Endometrial microvascular endothelial cells (primary cell): ENCODE results near the gene GOLGB1. TPM values are rescaled to one million over a fixed set of nuclear protein-coding genes. Genes with fewer than 3 reads are reported as not detected.
"Not testable (repeated sequence)": the region's sequence is repeated elsewhere in the genome, so short reads cannot be mapped to it uniquely, and the experiment has no call there.

ENCODE experiments used
- in situ Hi-C: cut with HindIII; loops from 2 replicates; pipeline ENCODE4 v1.10.0; 2017; ENCODE audit warnings: low sequenced_read_pairs, low pct_unique_long_range_greater_than_20kb; ENCODE audit errors: inconsistent ontology term
- total RNA-seq: library from RNA; depleted of rRNA; stranded (reverse); fragments of >200 nt; gene quantifications from one replicate; pipeline ENCODE4 v1.2.3, GENCODE V29; 2015; ENCODE audit errors: inconsistent ontology term

GOLGB1 gene
- total RNA-seq: 15.1 TPM

GRCh38 chr3:121749276-121750086 is at the start of gene GOLGB1:
GOLGB1 (minus strand) TSS chr3:121749741; CDS start chr3:121730971, 18,770 bp downstream.
- in situ Hi-C loops: no loop called here

GRCh38 chr3:121796970-121797369 is 47.4 kb upstream of the GOLGB1 start:
- in situ Hi-C loops: no loop called here

DNA sequence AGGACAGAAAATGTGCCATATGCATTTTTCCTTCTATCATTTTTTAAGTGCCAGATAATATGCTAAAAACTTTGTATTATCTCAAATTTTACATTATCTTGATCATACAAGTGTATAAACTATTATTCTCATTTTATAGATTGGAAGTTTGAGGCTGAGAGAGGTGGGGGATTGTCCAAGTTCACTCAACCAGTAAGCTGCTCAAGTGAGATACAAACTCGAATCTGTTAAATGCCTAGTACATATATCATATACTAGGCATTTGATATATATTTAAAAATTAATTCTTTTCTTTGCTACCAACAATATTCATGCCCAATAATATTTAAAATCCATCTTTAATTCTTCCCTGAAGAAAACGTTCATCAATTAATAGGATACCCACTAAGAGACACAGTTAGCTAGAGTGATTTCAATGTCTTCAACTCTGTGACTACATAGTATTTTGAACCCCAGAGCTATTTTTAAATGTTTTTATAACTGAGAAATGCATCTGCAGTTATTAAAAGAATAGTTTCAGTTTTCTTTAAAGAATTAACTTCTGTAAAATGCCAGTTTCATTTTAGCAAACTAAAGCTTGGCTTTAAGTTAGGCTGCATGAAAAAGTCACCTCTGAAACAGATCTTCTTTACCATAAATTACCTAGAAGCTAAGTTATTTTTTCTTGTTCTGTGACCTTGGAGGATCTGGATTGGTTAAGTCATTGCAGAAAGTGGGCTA is 44.9 kb upstream of the GOLGB1 start:
- in situ Hi-C loops: no loop called here

DNA sequence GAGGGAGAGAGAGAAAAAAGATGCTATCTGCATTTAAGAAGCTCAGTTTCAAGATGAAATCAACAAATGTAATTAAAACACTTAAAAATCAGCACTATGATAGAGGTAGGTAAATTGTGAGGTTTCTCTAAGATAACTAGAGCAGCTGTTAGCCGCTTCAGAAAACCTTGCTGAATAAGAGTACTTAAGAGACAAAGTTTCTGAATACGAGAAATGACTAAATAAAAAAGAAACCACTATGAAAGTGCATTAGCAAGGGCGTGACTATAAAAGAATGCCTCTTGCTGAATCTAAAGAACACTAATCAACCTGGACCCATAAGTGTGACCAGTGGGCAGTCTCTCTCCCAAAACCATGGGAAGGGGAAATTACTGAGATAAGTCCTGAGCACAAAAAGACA is 43.5 kb upstream of the GOLGB1 start:
- in situ Hi-C loops: no loop called here

DNA sequence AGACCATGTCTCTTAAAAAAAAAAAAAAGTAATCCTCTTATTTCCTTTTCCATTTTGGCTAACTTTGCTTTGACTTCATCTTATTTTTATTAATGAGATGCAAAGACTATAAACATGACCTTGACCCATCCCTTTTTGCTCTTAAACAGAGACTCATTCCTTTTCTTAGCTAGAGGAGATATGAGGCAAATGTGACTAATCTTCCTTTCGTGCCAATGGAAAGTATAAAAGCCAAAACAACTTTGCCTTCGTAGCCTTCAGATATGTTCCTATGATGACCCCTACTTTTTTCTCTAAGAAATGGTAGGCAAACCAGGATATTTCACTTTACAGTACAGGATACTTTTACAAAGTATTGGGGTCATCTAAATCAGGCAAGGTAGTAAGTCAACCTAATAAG is 36.9 kb upstream of the GOLGB1 start:
- in situ Hi-C loops: no loop called here

- in situ Hi-C loops: not testable (repeated sequence)
Observed at GRCh38 chr3:121782784-121783183, 33.2 kb upstream of the GOLGB1 start.

GRCh38 chr3:121781611-121782010 is 32.1 kb upstream of the GOLGB1 start:
- in situ Hi-C loops: no loop called here

DNA sequence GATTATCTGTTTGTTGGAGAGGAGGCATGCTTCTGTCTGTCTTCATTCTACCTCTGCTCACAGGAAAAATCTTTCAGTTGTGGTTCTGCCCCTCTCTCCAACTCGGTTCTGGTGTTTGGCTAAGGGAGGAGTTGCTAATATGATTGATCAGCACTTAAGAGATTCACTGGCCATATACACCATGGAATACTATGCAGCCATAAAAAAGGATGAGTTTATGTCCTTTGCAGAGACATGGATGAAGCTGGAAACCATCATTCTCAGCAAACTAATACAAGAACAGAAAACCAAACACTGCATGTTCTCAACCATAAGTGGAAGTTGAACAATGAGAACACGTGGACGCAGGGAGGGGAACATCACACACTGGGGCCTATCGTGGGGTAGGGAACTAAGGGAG is 25.6 kb upstream of the GOLGB1 start:
- in situ Hi-C loops: not testable (repeated sequence)

DNA sequence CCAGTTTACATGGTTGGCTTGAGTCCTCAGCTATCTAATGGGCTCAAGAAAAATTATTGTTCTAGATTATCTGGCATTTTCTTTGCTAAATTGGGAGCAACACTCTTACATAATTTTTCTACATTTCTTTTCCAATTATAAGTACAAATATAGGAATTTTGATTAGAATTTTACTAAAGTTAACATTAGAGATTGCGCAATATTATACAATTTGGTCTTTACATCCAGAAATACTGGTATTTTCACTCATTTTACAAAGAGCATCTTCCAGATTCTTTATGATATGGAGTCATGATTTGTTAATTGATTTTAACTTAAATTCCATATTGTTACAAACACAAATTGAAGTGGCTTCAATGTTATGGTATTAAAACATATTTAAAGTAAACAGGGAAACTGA is 19.7 kb upstream of the GOLGB1 start:
- in situ Hi-C loops: no loop called here

- in situ Hi-C loops: no loop called here
Observed at GRCh38 chr3:121768452-121768851, 18.9 kb upstream of the GOLGB1 start.

- in situ Hi-C loops: no loop called here
Observed at GRCh38 chr3:121759541-121760202, 10.1 kb upstream of the GOLGB1 start.

DNA sequence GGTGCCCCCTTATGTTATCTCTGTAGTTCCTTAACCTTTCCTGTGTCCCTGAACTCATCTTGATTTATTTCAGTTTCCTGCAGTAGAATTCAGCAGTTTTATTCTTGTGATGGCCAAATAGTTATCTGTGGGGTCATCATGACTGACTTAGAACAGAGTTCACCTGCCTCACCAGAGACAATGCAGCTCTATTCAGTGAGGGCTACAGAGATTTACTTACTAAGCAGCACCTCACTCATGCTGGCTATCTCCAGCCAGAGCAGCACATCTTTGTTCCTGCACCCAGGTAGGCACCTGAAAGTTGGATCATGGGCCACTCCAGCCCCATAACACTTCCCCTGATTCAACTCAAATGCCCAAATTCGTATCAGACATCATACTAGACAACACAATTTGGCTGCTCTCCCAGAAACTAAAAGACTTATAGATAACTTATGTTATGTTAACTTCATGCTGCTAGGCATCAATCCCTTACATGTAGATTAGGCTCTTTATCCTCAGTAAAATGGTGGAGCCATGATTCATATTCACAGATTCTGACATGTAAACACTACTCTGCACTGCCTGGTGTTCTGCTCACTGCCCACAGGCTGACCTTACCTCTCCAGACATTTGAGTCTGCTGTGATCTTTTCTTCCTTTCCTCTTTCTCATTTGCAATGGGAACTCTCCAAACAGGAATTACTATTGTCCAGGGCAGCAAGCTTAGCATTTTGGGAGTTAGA is 9.3 kb upstream of the GOLGB1 start:
- in situ Hi-C loops: no loop called here

GRCh38 chr3:121757812-121758545 is 8.4 kb upstream of the GOLGB1 start:
- in situ Hi-C loops: no loop called here

- in situ Hi-C loops: no loop called here
Observed at GRCh38 chr3:121757087-121757811, 7.7 kb upstream of the GOLGB1 start.

DNA sequence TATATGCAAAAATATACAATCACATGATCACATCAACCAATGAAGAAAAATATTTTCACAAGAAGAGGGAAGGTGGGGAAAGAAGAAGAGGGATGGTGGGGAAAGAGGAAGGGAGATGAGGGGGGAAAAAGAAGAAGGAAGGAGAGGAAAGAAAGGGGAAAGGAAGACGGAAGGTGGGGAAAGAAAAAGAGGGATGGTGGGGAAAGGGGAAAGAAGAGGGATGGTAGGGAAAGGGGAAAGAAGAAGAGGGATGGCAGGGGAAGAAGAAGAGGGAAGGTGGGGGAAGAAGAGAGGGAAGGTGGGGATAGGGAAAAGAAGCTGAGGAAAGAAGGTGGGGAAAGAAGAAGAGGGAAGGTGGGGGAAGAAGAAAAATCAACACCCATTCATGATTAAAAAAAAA is 3.2 kb upstream of the GOLGB1 start:
- in situ Hi-C loops: no loop called here

GRCh38 chr3:121752261-121752660 is 2.7 kb upstream of the GOLGB1 start:
- in situ Hi-C loops: no loop called here

GRCh38 chr3:121750087-121750415 is 510 bp upstream of the GOLGB1 start:
- in situ Hi-C loops: no loop called here

DNA sequence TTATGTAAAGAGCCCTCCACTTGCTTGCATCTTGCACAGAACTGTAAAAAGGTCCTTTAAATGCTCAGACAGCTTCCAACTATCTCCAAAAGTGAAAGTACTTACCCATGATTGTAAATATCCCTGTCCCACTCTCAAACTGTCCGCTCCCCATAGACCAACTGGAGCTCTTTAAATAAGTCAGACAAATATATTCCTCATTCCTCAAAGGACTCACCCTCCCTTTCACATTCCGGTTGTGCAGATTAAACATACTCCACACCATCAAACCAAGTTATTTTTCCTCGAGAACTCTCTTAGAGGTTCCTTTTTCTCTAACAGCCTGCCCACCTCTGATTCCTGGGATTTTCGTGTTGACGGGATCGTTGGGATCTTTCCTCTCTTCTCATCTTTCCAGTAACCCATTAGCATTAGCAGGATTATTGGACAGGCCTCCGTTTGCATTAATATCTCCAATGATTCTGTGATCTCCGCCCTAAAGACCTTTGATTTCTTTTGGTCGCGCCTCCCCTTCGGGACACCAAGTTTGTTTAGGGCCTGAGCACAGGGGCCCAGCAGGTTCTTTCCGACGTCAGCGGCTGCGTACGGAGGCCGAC is 763 bp downstream of the GOLGB1 start:
- in situ Hi-C loops: no loop called here
